HEK293 (cell line): ENCODE measurements around the gene PRMT7.

Experiments
- CTCF ChIA-PET: fragments of 350-600 bp; formaldehyde crosslinking; extraction: SDS; loops from one replicate; lab custom pipeline; 2021; ENCODE audit warnings: antibody characterized with exemption; lab: Yijun Ruan, JAX
- POLR2A ChIA-PET: fragments of 300-600 bp; formaldehyde crosslinking; extraction: SDS; loops from one replicate; lab custom pipeline; 2020; ENCODE audit warnings: antibody characterized with exemption, inconsistent platforms; lab: Yijun Ruan, JAX
- H3K27ac ChIP-seq: fragments of 200-500 bp; sonication (Bioruptor generic); 2 replicates; pipeline ENCODE4 v1.5.1; 2014; ENCODE audit warnings: low read depth, low read length, control low read depth, inconsistent platforms; ENCODE audit errors: extremely low read depth
- H3K36me3 ChIP-seq, 2 experiments: fragments of 200-500 bp in 1 of 2; sonication (Bioruptor generic) in 1 of 2; 1 replicate in 1 of 2; 2 replicates in 1 of 2; pipeline ENCODE4 v1.5.1; 2014 to 2017; ENCODE audit warnings: inconsistent platforms in 2 of 2, low read length in 2 of 2; ENCODE audit not compliant: control insufficient read depth in 2 of 2, insufficient read depth in 1 of 2
- H3K4me1 ChIP-seq: fragments of 200-500 bp; sonication (Bioruptor generic); 2 replicates; pipeline ENCODE4 v1.5.1; 2014; ENCODE audit warnings: mild to moderate bottlenecking, low read length, inconsistent platforms; ENCODE audit not compliant: control insufficient read depth, insufficient read depth
- H3K4me3 ChIP-seq: 2 replicates; pipeline ENCODE4 v1.5.1; 2011; ENCODE audit warnings: low read depth, mild to moderate bottlenecking, control low read depth, low read length, moderate library complexity
- H3K9me3 ChIP-seq: fragments of 200-500 bp; sonication (Bioruptor generic); 2 replicates; pipeline ENCODE4 v1.5.1; 2014; ENCODE audit warnings: low read depth, low read length, inconsistent platforms; ENCODE audit not compliant: control insufficient read depth, insufficient read depth
- BCL11A ChIP-seq: fragments of 450-650 bp; formaldehyde crosslinking; IDR thresholded peaks from 2 replicates; pipeline ENCODE4 v1.5.1; 2016; ENCODE audit warnings: low read depth, missing biosample characterization, missing genetic modification characterization
- GFI1B ChIP-seq: fragments of 450-650 bp; formaldehyde crosslinking; IDR thresholded peaks from 2 replicates; pipeline ENCODE4 v1.5.1; 2016; ENCODE audit warnings: missing biosample characterization, missing genetic modification characterization
- OVOL3 ChIP-seq: fragments of 450-650 bp; formaldehyde crosslinking; IDR thresholded peaks from 2 replicates; pipeline ENCODE4 v1.5.1; 2016; ENCODE audit warnings: missing biosample characterization, missing genetic modification characterization
- PRDM2 ChIP-seq: fragments of 450-650 bp; formaldehyde crosslinking; IDR thresholded peaks from 2 replicates; pipeline ENCODE4 v1.5.1; 2016; ENCODE audit warnings: missing biosample characterization, missing genetic modification characterization, borderline replicate concordance
- SCRT2 ChIP-seq: fragments of 450-650 bp; formaldehyde crosslinking; IDR thresholded peaks from 2 replicates; pipeline ENCODE4 v1.5.1; 2016; ENCODE audit warnings: missing biosample characterization, missing genetic modification characterization
- ZBTB1 ChIP-seq: fragments of 450-650 bp; formaldehyde crosslinking; IDR thresholded peaks from 2 replicates; pipeline ENCODE4 v1.5.1; 2016; ENCODE audit warnings: missing biosample characterization, missing genetic modification characterization
- ZBTB21 ChIP-seq: fragments of 450-650 bp; formaldehyde crosslinking; IDR thresholded peaks from 2 replicates; pipeline ENCODE4 v1.5.1; 2017; ENCODE audit warnings: missing biosample characterization, missing genetic modification characterization
- ZBTB26 ChIP-seq: fragments of 450-650 bp; formaldehyde crosslinking; optimal IDR thresholded peaks from 2 replicates; pipeline ENCODE3; 2016; ENCODE audit warnings: missing biosample characterization, mild to moderate bottlenecking, missing genetic modification characterization
- ZBTB48 ChIP-seq: fragments of 450-650 bp; formaldehyde crosslinking; IDR thresholded peaks from 2 replicates; pipeline ENCODE4 v1.5.1; 2016; ENCODE audit warnings: missing biosample characterization, missing genetic modification characterization
- ZEB2 ChIP-seq: fragments of 450-650 bp; formaldehyde crosslinking; IDR thresholded peaks from 2 replicates; pipeline ENCODE4 v1.5.1; 2016; ENCODE audit warnings: missing biosample characterization, missing genetic modification characterization
- ZFP41 ChIP-seq: fragments of 450-650 bp; formaldehyde crosslinking; IDR thresholded peaks from 2 replicates; pipeline ENCODE4 v1.5.1; 2016; ENCODE audit warnings: missing biosample characterization, missing genetic modification characterization, borderline replicate concordance
- ZIC2 ChIP-seq: fragments of 450-650 bp; formaldehyde crosslinking; IDR thresholded peaks from 2 replicates; pipeline ENCODE4 v1.5.1; 2016; ENCODE audit warnings: missing biosample characterization, missing genetic modification characterization
- ZNF114 ChIP-seq: fragments of 450-650 bp; formaldehyde crosslinking; IDR thresholded peaks from 2 replicates; pipeline ENCODE4 v1.5.0; 2017; ENCODE audit warnings: missing biosample characterization, missing genetic modification characterization
- ZNF223 ChIP-seq: fragments of 450-650 bp; formaldehyde crosslinking; IDR thresholded peaks from 2 replicates; pipeline ENCODE4 v1.5.1; 2016; ENCODE audit warnings: missing biosample characterization, missing genetic modification characterization
- ZNF248 ChIP-seq: fragments of 450-650 bp; formaldehyde crosslinking; IDR thresholded peaks from 2 replicates; pipeline ENCODE4 v1.5.1; 2017; ENCODE audit warnings: missing biosample characterization, missing genetic modification characterization
- ZNF324 ChIP-seq: fragments of 450-650 bp; formaldehyde crosslinking; IDR thresholded peaks from 2 replicates; pipeline ENCODE4 v1.5.1; 2016; ENCODE audit warnings: missing biosample characterization, missing genetic modification characterization
- ZNF426 ChIP-seq: fragments of 450-650 bp; formaldehyde crosslinking; IDR thresholded peaks from 2 replicates; pipeline ENCODE4 v1.5.1; 2017; ENCODE audit warnings: missing biosample characterization, missing genetic modification characterization, mild to moderate bottlenecking, inconsistent platforms, moderate library complexity
- ZNF529 ChIP-seq: fragments of 450-650 bp; formaldehyde crosslinking; IDR thresholded peaks from 2 replicates; pipeline ENCODE4 v1.5.1; 2017; ENCODE audit warnings: missing genetic modification characterization, missing biosample characterization; ENCODE audit not compliant: insufficient replicate concordance
- ZNF621 ChIP-seq: fragments of 450-650 bp; formaldehyde crosslinking; IDR thresholded peaks from 2 replicates; pipeline ENCODE4 v1.5.1; 2017; ENCODE audit warnings: missing biosample characterization, missing genetic modification characterization
- ZNF843 ChIP-seq: fragments of 450-650 bp; formaldehyde crosslinking; IDR thresholded peaks from 2 replicates; pipeline ENCODE4 v1.5.1; 2016; ENCODE audit warnings: missing biosample characterization, missing genetic modification characterization
- ZSCAN23 ChIP-seq: fragments of 450-650 bp; formaldehyde crosslinking; IDR thresholded peaks from 2 replicates; pipeline ENCODE4 v1.5.1; 2016; ENCODE audit warnings: missing biosample characterization, missing genetic modification characterization

PRMT7 gene

GRCh38 chr16:68357521-68357922 is 46.7 kb downstream of the PRMT7 start:
- Histone ChIP-seq H3K4me1 (no peaks in the 10 kb centered on the region), H3K36me3 (peaks cover 0 to 61% of the 10 kb centered on the region in 2 experiments; a peak in 1 of 3 replicates), H3K4me3 (no peak overlapping the region), H3K27ac (no peak overlapping the region), H3K9me3 (no peaks in the 10 kb centered on the region)
- TF ChIP-seq ZBTB21 (tag by site-specific recombination) (no peak), OVOL3 (tag by site-specific recombination) (no peak), BCL11A (tag by site-specific recombination) (no peak), ZSCAN23 (tag by site-specific recombination) (no peak), ZNF426 (no peak), ZNF843 (tag by site-specific recombination) (no peak), ZNF324 (tag by site-specific recombination) (no peak), ZNF223 (tag by site-specific recombination) (no peak), ZBTB26 (no peak)
- POLR2A ChIA-PET = no interaction called here
- CTCF ChIA-PET = no interaction called here

- H3K9me3 ChIP-seq = no peaks in the 10 kb centered on the region
- TF ChIP-seq ZNF114 (tag by site-specific recombination) (no peak), GFI1B (tag by site-specific recombination) (no peak), SCRT2 (tag by site-specific recombination) (no peak), ZIC2 (tag by site-specific recombination) (no peak), ZNF248 (no peak)
- ChIA-PET CTCF (no interaction called here), POLR2A (no interaction called here)
- no peaks in the 10 kb centered on the region for H3K4me1 ChIP-seq
- no peak overlapping the region for H3K4me3 ChIP-seq
- no peak overlapping the region for H3K27ac ChIP-seq
- peaks cover 0 to 57% of the 10 kb centered on the region in 2 experiments; a peak in 1 of 3 replicates for H3K36me3 ChIP-seq
Measured at GRCh38 chr16:68357923-68358322, 47.1 kb downstream of the PRMT7 start.

- TF ChIP-seq ZBTB48 (tag by site-specific recombination) = no peak
- no peak for TF ChIP-seq ZNF621 (tag by site-specific recombination)
- TF ChIP-seq ZBTB1 (tag by site-specific recombination) = no peak
- no peak for TF ChIP-seq PRDM2 (tag by site-specific recombination)
- no peak for TF ChIP-seq ZFP41 (tag by site-specific recombination)
- TF ChIP-seq ZNF529 (tag by site-specific recombination) = no peak
- no peak for TF ChIP-seq ZEB2
- H3K27ac ChIP-seq = no peak overlapping the region
- POLR2A ChIA-PET = no interaction called here
- H3K4me1 ChIP-seq = no peaks in the 10 kb centered on the region
- H3K9me3 ChIP-seq = no peaks in the 10 kb centered on the region
- peaks cover 0 to 47% of the 10 kb centered on the region in 2 experiments; a peak in 1 of 3 replicates for H3K36me3 ChIP-seq
- CTCF ChIA-PET = no interaction called here
- no peak overlapping the region for H3K4me3 ChIP-seq
Measured at GRCh38 chr16:68358951-68359350, 48.1 kb downstream of the PRMT7 start.
